HEK293T (cell line): Measurements from ENCODE around the gene HMGN5.

Source experiments
- ARNT ChIP-seq: fragments of 450-650 bp; IDR thresholded peaks from 2 replicates; pipeline ENCODE4 v1.6.1; 2017; ENCODE audit warnings: mild to moderate bottlenecking
- BHLHE40 ChIP-seq: fragments of 450-650 bp; IDR thresholded peaks from 2 replicates; pipeline ENCODE4 v1.6.1; 2016; ENCODE audit warnings: mild to moderate bottlenecking, moderate library complexity, borderline replicate concordance
- FOXA1 ChIP-seq: fragments of 450-650 bp; IDR thresholded peaks from 2 replicates; pipeline ENCODE4 v1.6.1; 2016; ENCODE audit warnings: mild to moderate bottlenecking
- PKNOX1 ChIP-seq: fragments of 450-650 bp; IDR thresholded peaks from 2 replicates; pipeline ENCODE4 v1.6.1; 2016
- SP1 ChIP-seq: fragments of 450-650 bp; IDR thresholded peaks from 2 replicates; pipeline ENCODE4 v1.6.1; 2017
- SUZ12 ChIP-seq: fragments of 450-650 bp; IDR thresholded peaks from 2 replicates; pipeline ENCODE4 v1.6.1; 2016; ENCODE audit warnings: mild to moderate bottlenecking
- TARDBP ChIP-seq: fragments of 450-650 bp; IDR thresholded peaks from 2 replicates; pipeline ENCODE4 v1.6.1; 2016
- ZNF384 ChIP-seq: fragments of 450-650 bp; IDR thresholded peaks from 2 replicates; pipeline ENCODE4 v1.6.1; 2016

- TF ChIP-seq FOXA1, result no peak
- no peak for TF ChIP-seq ZNF384
- TF ChIP-seq SUZ12, result no peak
- TF ChIP-seq SP1, result no peak
- TF ChIP-seq BHLHE40, result no peak
- TF ChIP-seq ARNT, result no peak
- TF ChIP-seq TARDBP, result no peak
- no peak for TF ChIP-seq PKNOX1
Measured at GRCh38 chrX:81237516-81237915, 35.8 kb upstream of the HMGN5 start.
